ENCODE data around the gene BTRC.
"Not testable (repeated sequence)": the region's sequence is repeated elsewhere in the genome, so short reads cannot be mapped to it uniquely, and the experiment has no call there.

Gene BTRC

DNA sequence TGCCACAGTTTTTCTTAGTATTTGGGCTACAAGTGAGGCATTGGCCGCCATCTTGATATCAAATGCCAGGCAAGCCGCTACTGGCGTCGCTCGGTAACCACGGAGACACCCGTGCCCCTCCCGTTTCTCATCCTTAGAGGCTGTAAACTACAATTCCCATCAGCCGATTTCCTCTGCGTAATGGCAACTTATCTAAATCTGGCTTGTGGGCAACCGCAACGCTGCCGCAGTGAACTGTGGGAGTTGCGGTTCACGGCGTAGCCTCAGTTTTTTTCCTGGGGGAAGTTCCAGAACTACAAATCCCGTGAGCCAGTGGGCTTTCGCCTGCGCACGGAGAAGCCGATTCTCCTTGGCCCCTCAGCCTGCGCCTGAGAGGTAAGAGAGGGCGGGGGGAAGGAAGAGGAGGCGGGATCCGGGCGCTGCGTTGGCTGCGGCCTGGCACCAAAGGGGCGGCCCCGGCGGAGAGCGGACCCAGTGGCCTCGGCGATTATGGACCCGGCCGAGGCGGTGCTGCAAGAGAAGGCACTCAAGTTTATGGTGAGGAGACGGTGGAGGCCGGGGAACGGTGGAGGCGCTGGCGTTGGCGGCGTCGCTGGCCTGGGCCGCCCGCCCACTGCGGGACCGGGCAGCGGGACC lies at the start of gene BTRC:
TSS of gene BTRC (plus strand) at position 474 of the 636 bp plus-strand sequence. CDS start at position 490, 16 bp downstream.
- DNase-seq: peak; percentile 63 to 88

DNA sequence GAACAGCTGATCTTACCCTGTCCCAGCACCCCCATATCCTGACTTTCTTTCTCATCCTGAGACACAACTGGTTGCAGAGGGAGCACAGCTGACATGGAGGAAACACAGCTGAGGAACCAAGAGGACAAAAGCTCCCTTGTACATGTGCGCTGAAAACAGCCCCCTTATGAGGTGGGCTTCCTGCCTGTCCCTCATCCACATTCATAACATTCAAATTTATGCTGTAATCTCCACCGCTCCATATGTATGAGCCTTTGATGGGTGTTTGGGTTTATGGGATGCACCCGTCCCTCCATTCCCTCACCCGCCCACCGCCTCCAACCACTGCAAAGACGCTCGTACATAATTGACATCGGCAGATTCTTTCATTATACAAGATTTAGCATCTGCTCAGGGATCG lies 49.6 kb upstream of the BTRC start:
- DNase-seq: no peak

GRCh38 chr10:101305320-101306241 lies 48.4 kb upstream of the BTRC start:
- DNase-seq: no peak

- no peak for DNase-seq
These were observed 45.9 kb upstream of the BTRC start for GRCh38 chr10:101308051-101308450.

DNA sequence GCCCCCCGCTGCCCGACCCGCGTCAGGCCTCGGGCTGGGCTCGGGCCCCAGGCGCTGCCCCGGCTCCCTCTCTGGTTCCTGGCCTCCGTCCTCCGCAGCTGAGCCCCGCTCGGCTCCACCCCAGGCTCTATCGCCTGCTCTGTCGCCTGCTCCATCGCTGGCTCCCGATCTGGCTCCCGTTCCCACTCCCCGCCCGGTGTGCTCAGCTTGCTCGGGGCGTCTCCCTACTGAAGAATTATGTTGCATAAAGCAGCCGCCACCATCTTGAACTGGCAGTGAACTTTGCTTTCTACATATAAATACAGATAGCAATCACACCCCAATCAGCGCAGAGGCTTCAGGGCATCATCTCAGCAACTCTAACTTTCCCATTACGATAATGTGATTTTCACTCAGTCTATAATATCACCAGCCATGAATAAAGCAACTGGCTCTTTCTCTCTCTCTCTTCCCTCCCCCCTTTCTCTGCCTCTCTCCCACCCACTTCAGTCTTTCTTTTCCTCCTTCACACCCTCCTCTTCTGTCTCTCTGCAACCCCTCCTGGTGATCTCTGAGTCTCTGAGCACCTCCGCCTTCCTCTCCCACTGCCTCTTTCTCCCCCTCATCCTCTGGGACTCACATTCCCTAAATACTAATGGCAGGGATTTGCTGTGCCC lies 43.3 kb upstream of the BTRC start:
- DNase-seq: no peak

- DNase-seq: no peak
These were observed 42.5 kb upstream of the BTRC start for GRCh38 chr10:101311185-101312066.

DNA sequence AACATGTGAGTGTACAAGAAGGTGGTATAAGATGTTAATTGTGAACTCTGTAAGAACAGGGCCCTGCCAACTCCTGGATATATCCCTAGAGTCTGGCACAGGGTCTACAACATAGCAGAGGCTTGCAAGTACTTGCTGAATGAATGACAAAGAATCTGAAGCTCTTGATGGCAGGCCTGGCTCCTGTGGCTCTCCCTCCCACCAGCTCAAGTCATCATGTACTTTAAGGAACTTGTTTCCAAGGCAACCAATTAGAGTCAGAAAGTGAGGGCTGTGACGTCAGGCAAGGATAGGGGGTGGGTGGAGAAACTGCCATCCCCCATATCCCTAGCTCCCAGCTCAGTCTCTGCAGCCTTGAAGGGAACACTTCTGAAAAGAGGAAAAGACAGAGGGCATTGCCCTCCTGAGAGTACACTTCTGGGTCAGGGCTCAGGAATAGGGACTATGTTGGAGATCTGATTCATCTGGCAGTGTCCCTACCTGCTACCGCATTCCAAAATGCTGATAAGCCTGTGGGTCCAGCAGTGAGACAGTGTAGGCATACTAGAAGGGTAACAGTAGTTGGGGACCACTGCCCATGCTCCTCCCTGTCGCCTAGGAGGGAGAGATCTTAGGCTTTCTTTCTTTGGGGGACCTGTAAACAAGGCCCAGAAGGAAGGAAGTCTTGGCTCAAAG lies 34.6 kb upstream of the BTRC start:
- DNase-seq: no peak

DNA sequence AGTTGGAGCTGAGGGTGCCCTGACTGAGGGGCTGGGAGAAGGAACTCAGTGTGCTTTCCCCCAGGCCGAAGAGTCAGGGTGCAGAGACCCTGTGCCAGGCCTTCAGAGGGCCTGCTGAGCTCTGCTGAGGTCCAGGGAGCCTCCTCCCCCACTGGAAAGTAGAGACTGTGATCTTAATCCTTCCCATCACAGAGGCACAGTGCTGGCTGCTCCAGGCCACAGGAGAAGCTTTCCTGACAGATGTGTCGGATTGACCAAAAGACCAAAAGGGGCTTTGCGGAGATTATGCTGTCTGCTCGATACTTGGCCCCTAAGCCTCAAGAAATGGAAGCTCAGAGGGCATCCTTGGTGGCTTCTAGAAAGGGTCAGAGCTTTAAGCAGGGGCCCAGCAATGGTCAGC lies 32.9 kb upstream of the BTRC start:
- DNase-seq: no peak

DNA sequence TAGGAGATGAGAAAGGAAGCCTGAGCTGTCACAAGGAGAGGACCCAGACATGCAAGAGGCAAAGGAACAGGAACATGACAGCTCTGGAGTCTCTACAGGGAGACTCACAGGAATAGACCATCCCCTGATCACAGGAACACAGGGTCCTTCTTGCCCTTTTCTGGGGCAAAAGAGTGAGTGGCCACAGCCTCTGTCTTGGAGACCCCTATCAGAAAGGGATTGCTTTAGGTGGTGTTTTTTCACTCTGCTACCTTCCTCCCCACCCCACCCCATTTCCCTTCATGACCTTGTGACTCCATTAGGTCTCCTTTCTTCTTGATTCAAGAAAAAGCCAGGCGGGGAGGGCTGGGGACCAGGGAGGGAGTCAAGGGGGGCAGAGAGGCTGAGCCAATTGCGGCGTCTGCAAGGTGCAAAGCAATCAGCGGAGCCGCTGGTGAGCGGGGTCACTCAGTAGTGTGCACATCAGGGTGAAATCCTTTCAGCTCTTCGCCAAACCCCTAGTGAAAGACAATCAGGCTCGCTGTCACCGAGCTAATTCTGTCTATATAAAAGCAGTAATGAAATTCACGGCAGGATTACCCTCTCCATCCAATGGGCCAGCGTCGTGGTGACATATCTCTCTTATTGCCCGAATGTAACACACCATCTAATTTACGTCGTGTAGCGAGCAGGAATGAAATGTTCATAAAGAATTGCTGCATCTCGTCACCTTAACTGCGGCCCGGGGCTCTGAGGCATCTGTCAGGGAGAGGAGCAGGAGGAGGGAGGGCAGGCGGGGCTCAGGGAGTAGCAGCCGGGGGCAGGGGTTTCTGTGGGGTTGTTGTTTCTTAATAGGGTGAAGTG lies 31.5 kb upstream of the BTRC start:
- no peak for DNase-seq

DNA sequence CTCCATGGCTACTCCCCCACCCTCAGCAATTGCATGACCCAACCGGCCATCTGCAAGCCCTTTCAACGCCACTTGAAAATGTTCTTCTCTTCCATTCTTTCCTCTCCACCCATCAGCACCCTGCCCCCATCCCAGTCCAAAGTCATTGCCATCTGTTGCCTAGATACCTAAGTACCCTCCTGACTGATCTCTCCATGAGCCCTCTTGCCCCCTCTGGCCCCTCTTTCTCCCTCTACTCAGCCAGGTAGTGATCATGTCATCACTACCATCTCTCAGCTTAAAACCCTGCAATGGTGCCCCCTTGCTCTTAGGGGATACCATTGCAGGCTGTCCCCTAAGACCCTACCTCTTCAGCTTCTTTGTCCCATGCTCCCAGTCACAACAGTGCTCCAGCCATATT lies 30.5 kb upstream of the BTRC start:
- no peak for DNase-seq

- not testable (repeated sequence) for DNase-seq
These were observed 26.5 kb upstream of the BTRC start for GRCh38 chr10:101327454-101327853.

GRCh38 chr10:101329341-101330032 lies 24.5 kb upstream of the BTRC start:
- DNase-seq: no peak

- no peak for DNase-seq
These were observed 23.7 kb upstream of the BTRC start for GRCh38 chr10:101330231-101330630.

- no peak for DNase-seq
These were observed 23.2 kb upstream of the BTRC start for GRCh38 chr10:101330631-101331225.

DNA sequence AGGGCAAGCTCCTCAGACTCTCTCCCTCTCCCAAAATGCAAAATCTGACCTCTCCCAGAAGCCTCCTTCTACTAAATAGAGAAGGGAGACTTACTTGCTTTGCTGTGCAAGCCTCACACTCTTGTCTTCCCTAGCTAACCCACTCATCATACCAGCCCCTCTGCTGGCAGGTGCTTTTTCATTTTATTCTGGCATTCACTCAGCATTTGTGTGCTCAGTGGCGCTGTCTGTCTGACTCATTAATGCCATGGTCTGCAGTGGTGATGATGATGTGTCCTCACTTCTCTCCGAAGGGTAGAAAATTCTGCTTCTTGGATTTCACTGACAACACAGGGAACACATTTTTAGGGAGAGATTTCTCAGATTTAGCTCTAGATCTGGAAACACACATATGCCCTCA lies 22.0 kb upstream of the BTRC start:
- no peak for DNase-seq

DNA sequence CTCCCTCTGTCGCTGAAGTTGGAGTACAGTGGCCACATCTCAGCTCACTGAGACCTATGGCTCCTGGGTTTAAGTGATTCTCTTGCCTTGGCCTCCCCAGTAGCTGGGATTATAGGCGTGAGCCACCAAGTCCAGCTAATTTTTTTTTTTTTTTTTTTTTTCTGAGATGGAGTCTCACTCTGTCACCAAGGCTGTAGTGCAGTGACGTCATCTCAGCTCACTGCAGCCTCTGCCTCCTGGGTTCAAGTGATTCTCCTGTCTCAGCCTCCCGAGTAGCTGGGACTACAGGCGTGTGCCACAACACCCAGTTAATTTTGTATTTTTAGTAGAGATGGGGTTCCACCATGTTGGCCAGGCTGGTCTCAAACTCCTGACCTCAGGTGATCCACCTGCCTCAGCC lies 19.7 kb upstream of the BTRC start:
- DNase-seq: not testable (repeated sequence)

- DNase-seq: no peak
These were observed 17.6 kb upstream of the BTRC start for GRCh38 chr10:101336382-101336781.

DNA sequence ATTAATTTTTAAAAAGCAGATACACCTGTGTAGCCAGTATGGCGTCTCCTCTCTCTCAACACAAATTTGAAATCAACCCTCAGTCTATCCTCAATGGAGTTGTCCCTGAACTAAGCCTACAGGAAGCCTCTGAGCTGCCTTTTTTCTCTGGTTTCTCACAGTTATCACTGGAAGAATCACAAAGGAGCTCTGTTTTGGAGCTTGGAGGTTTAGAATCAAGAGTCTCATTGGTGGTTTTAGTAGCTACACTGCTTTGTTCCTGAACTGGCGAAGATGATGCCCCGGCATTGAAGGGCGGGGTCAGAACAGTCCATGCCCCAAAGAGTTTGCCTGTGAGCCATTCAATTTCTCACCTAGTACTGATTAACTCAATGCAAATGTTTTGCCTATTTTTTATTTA lies 16.1 kb upstream of the BTRC start:
- DNase-seq: no peak

GRCh38 chr10:101341438-101341837 lies 12.5 kb upstream of the BTRC start:
- no peak for DNase-seq

GRCh38 chr10:101346177-101346576 lies 7.8 kb upstream of the BTRC start:
- DNase-seq: no peak
